A549 (cell line): ENCODE data around the gene PDIA3.

Experiments used
- CBX2 ChIP-seq: fragments of 200-600 bp; sonication (generic); IDR thresholded peaks from 2 replicates; pipeline ENCODE4 v1.6.1; 2016; ENCODE audit warnings: low read depth, mild to moderate bottlenecking, borderline replicate concordance
- TF ChIP-seq, protein P1 (sequence below): fragments of >200 bp; sonication (Bioruptor Twin); formaldehyde crosslinking; IDR thresholded peaks from 3 replicates; pipeline ENCODE4 v1.5.1; 2016

DNA sequence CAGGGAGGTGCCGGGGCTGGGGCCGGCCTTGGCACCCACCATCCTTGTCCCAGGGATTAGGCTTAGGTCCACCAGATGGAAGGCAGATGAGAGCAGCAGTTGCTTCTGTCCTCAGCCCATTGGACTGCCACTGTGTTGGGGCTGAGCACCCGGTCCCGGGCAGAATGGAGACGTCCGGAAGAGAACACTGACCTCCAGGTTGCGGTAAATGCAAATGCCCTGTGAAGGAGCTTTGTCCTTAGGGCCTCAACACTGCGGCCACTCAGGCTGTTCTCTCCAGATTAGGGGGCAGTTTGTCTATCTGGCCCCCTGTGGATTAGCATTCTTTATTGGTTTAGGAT, 53.7 kb downstream of the PDIA3 start, which contains the start of gene SERINC4:
- TF ChIP-seq, protein P1, sequence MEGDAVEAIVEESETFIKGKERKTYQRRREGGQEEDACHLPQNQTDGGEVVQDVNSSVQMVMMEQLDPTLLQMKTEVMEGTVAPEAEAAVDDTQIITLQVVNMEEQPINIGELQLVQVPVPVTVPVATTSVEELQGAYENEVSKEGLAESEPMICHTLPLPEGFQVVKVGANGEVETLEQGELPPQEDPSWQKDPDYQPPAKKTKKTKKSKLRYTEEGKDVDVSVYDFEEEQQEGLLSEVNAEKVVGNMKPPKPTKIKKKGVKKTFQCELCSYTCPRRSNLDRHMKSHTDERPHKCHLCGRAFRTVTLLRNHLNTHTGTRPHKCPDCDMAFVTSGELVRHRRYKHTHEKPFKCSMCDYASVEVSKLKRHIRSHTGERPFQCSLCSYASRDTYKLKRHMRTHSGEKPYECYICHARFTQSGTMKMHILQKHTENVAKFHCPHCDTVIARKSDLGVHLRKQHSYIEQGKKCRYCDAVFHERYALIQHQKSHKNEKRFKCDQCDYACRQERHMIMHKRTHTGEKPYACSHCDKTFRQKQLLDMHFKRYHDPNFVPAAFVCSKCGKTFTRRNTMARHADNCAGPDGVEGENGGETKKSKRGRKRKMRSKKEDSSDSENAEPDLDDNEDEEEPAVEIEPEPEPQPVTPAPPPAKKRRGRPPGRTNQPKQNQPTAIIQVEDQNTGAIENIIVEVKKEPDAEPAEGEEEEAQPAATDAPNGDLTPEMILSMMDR = no peak
- no peak for TF ChIP-seq CBX2
